Measurements from ENCODE around the gene ID3. TPM values are rescaled to one million over a fixed set of nuclear protein-coding genes. Genes with fewer than 3 reads are reported as not detected.

Gene ID3
- total and polyA plus RNA-seq, 7 experiments from 2014 or later, result 13.0 to 89.4 (median 28.3) TPM

GRCh38 chr1:23581219-23581618, 21.9 kb upstream of the ID3 start:
- no peaks in the 10 kb centered on the region for H3K27me3 ChIP-seq (ENCODE audit: control insufficient read depth in 2 of 2, insufficient read depth in 2 of 2, low read length in 2 of 2)
- no peak overlapping the region for H3K4me3 ChIP-seq (ENCODE audit: low read length)
- H3K4me1 Mint-ChIP-seq, result peaks cover 7 to 50% (median 38%) of the 10 kb centered on the region in 7 donors
- ChIA-PET CTCF (interaction anchor here (0.6 to 1.3 kb wide), 6 partner anchors 9 to 336 kb away, joined by 3 to 5 read pairs (median 4); no protein-coding TSS in a partner anchor), POLR2A (interaction anchor here (1.3 to 57.7 kb wide), 4 partner anchors 5 to 51 kb away, joined by 3 to 1267 read pairs (median 637); partner anchors contain the start of gene ID3)
- ATAC-seq (no peak), DNase-seq (no peak)
- H3K27ac ChIP-seq (ENCODE audit: low read depth, low read length), result no peak overlapping the region
- no peaks in the 10 kb centered on the region for H3K36me3 Mint-ChIP-seq
- intact Hi-C loops (cut with micrococcal nuclease), result no loop called here
- no peaks in the 10 kb centered on the region for H3K9me3 Mint-ChIP-seq
- H3K4me3 Mint-ChIP-seq, result no peak overlapping the region
- H3K27me3 Mint-ChIP-seq, result no peaks in the 10 kb centered on the region
- no peaks in the 10 kb centered on the region for H3K36me3 ChIP-seq (ENCODE audit: control insufficient read depth in 2 of 3, insufficient read depth in 3 of 3, low read length in 3 of 3)
- peaks cover 6 to 29% of the 10 kb centered on the region in 2 donors for H3K4me1 ChIP-seq (ENCODE audit: control insufficient read depth in 2 of 2, insufficient read depth in 2 of 2, low read length in 2 of 2)
- peak overlapping the region in 5 of 9 donors; percentile 44 to 76 (median 62) for H3K27ac Mint-ChIP-seq
- H3K9me3 ChIP-seq (ENCODE audit: control insufficient read depth in 2 of 3, low read length in 3 of 3), result no peaks in the 10 kb centered on the region

GRCh38 chr1:23578997-23579363, 19.7 kb upstream of the ID3 start:
- no peak for DNase-seq
- Histone ChIP-seq H3K27me3 (ENCODE audit: control insufficient read depth in 2 of 2, insufficient read depth in 2 of 2, low read length in 2 of 2) (no peaks in the 10 kb centered on the region), H3K4me1 (ENCODE audit: control insufficient read depth in 2 of 2, insufficient read depth in 2 of 2, low read length in 2 of 2) (peaks cover 6 to 29% of the 10 kb centered on the region in 2 donors), H3K27ac (ENCODE audit: low read depth, low read length) (no peak overlapping the region), H3K36me3 (ENCODE audit: control insufficient read depth in 2 of 3, insufficient read depth in 3 of 3, low read length in 3 of 3) (no peaks in the 10 kb centered on the region), H3K4me3 (ENCODE audit: low read length) (no peak overlapping the region), H3K9me3 (ENCODE audit: control insufficient read depth in 2 of 3, low read length in 3 of 3) (no peaks in the 10 kb centered on the region)
- peaks cover 0 to 3% (median 0%) of the 10 kb centered on the region in 11 donors for H3K9me3 Mint-ChIP-seq
- H3K4me3 Mint-ChIP-seq, result peak overlapping the region in 7 of 10 donors; percentile 8 to 61 (median 36)
- no peaks in the 10 kb centered on the region for H3K27me3 Mint-ChIP-seq
- ChIA-PET POLR2A (interaction anchor here (2.2 to 57.7 kb wide), 2 partner anchors 17 to 19 kb away, joined by 10 to 1267 read pairs; no protein-coding TSS in a partner anchor), CTCF (no interaction called here)
- H3K4me1 Mint-ChIP-seq, result peaks cover 12 to 63% (median 53%) of the 10 kb centered on the region in 7 donors
- H3K27ac Mint-ChIP-seq, result peak overlapping the region in 7 of 9 donors; percentile 8 to 85 (median 42)
- intact Hi-C loops (cut with micrococcal nuclease), result loop anchor here in 1 of 2 donors (2.0 kb wide), 1 partner anchor 22 kb away; no protein-coding TSS in a partner anchor
- no peaks in the 10 kb centered on the region for H3K36me3 Mint-ChIP-seq
- ATAC-seq, result no peak

GRCh38 chr1:23578311-23578996, 19.2 kb upstream of the ID3 start:
- peaks cover 0 to 3% (median 0%) of the 10 kb centered on the region in 11 donors for H3K9me3 Mint-ChIP-seq
- peak overlapping the region; percentile 59 for H3K27ac ChIP-seq (ENCODE audit: low read depth, low read length)
- H3K36me3 ChIP-seq (ENCODE audit: control insufficient read depth in 2 of 3, insufficient read depth in 3 of 3, low read length in 3 of 3), result no peaks in the 10 kb centered on the region
- H3K27me3 ChIP-seq (ENCODE audit: control insufficient read depth in 2 of 2, insufficient read depth in 2 of 2, low read length in 2 of 2), result no peaks in the 10 kb centered on the region
- H3K4me3 Mint-ChIP-seq, result peak overlapping the region; percentile 18 to 65 (median 52)
- ChIA-PET CTCF (interaction anchor here (1.2 to 1.8 kb wide), 3 partner anchors 14 to 36 kb away, joined by 3 to 5 read pairs (median 3); no protein-coding TSS in a partner anchor), POLR2A (interaction anchor here (2.0 to 57.7 kb wide), 4 partner anchors 17 to 41 kb away, joined by 10 to 1267 read pairs (median 40); partner anchors contain the start of gene ID3)
- H3K4me1 ChIP-seq (ENCODE audit: control insufficient read depth in 2 of 2, insufficient read depth in 2 of 2, low read length in 2 of 2), result peaks cover 6 to 29% of the 10 kb centered on the region in 2 donors
- H3K27me3 Mint-ChIP-seq, result no peaks in the 10 kb centered on the region
- H3K27ac Mint-ChIP-seq, result peak overlapping the region; percentile 22 to 88 (median 68)
- H3K4me3 ChIP-seq (ENCODE audit: low read length), result no peak overlapping the region
- ATAC-seq (no peak), DNase-seq (no peak)
- intact Hi-C loops (cut with micrococcal nuclease), result loop anchor here in 1 of 2 donors (2.0 kb wide), 1 partner anchor 22 kb away; no protein-coding TSS in a partner anchor
- H3K9me3 ChIP-seq (ENCODE audit: control insufficient read depth in 2 of 3, low read length in 3 of 3), result no peaks in the 10 kb centered on the region
- H3K4me1 Mint-ChIP-seq, result peaks cover 12 to 65% (median 53%) of the 10 kb centered on the region in 7 donors
- H3K36me3 Mint-ChIP-seq, result no peaks in the 10 kb centered on the region

- POLR2A ChIA-PET, result interaction anchor here (1.1 to 57.7 kb wide), 11 partner anchors 9 to 57 kb away, joined by 4 to 1267 read pairs (median 9); partner anchors contain the start of gene ID3
- H3K4me1 ChIP-seq (ENCODE audit: control insufficient read depth in 2 of 2, insufficient read depth in 2 of 2, low read length in 2 of 2), result peaks cover 6 to 29% of the 10 kb centered on the region in 2 donors
- peak overlapping the region; percentile 59 for H3K27ac ChIP-seq (ENCODE audit: low read depth, low read length)
These were observed 18.0 kb upstream of the ID3 start for GRCh38 chr1:23577056-23578004.

GRCh38 chr1:23576338-23577055, 17.2 kb upstream of the ID3 start:
- no peak for DNase-seq
- intact Hi-C loops (cut with micrococcal nuclease), result loop anchor here (1.0 to 2.0 kb wide), 3 partner anchors 8 to 18 kb away; partner anchors contain the start of gene ID3 (in 2 of the 2)
- Histone ChIP-seq H3K9me3 (ENCODE audit: control insufficient read depth in 2 of 3, low read length in 3 of 3) (no peaks in the 10 kb centered on the region), H3K4me3 (ENCODE audit: low read length) (no peak overlapping the region), H3K27me3 (ENCODE audit: control insufficient read depth in 2 of 2, insufficient read depth in 2 of 2, low read length in 2 of 2) (no peaks in the 10 kb centered on the region), H3K27ac (ENCODE audit: low read depth, low read length) (peak overlapping the region; percentile 59), H3K36me3 (ENCODE audit: control insufficient read depth in 2 of 3, insufficient read depth in 3 of 3, low read length in 3 of 3) (no peaks in the 10 kb centered on the region), H3K4me1 (ENCODE audit: control insufficient read depth in 2 of 2, insufficient read depth in 2 of 2, low read length in 2 of 2) (peaks cover 6 to 29% of the 10 kb centered on the region in 2 donors)
- CTCF ChIA-PET, result interaction anchor here (1.0 to 2.0 kb wide), 10 partner anchors 16 to 61 kb away, joined by 3 to 17 read pairs (median 5); no protein-coding TSS in a partner anchor
- H3K9me3 Mint-ChIP-seq, result peaks cover 0 to 3% (median 0%) of the 10 kb centered on the region in 11 donors
- peaks cover 12 to 67% (median 55%) of the 10 kb centered on the region in 7 donors for H3K4me1 Mint-ChIP-seq
- POLR2A ChIA-PET, result interaction anchor here (1.1 to 57.7 kb wide), 12 partner anchors 8 to 58 kb away, joined by 4 to 1267 read pairs (median 8); partner anchors contain the start of gene ID3
- H3K27me3 Mint-ChIP-seq, result peaks cover 0 to 3% (median 0%) of the 10 kb centered on the region in 5 donors
- ATAC-seq, result no peak
- peak overlapping the region in 4 of 10 donors; percentile 20 to 66 (median 31) for H3K4me3 Mint-ChIP-seq
- H3K27ac Mint-ChIP-seq, result peak overlapping the region; percentile 22 to 90 (median 83)
- no peaks in the 10 kb centered on the region for H3K36me3 Mint-ChIP-seq

More at GRCh38 chr1:23577056-23578004, 18.0 kb upstream of the ID3 start:
- peak overlapping the region; percentile 41 to 72 (median 62) for H3K4me3 Mint-ChIP-seq
- H3K27me3 ChIP-seq (ENCODE audit: control insufficient read depth in 2 of 2, insufficient read depth in 2 of 2, low read length in 2 of 2), result no peaks in the 10 kb centered on the region
- H3K4me3 ChIP-seq (ENCODE audit: low read length), result peak overlapping the region; percentile 25
- intact Hi-C loops (cut with micrococcal nuclease), result loop anchor here (2.0 kb wide), 3 partner anchors 13 to 23 kb away; partner anchors contain the start of gene ID3 (in 2 of the 2)
- no peaks in the 10 kb centered on the region for H3K36me3 Mint-ChIP-seq
- ATAC-seq (peak; percentile 79), DNase-seq (peak in 1 of 9 donors; percentile 50)
- peak overlapping the region; percentile 22 to 97 (median 84) for H3K27ac Mint-ChIP-seq
- peaks cover 12 to 67% (median 53%) of the 10 kb centered on the region in 7 donors for H3K4me1 Mint-ChIP-seq
- H3K27me3 Mint-ChIP-seq, result no peaks in the 10 kb centered on the region
- H3K9me3 ChIP-seq (ENCODE audit: control insufficient read depth in 2 of 3, low read length in 3 of 3), result no peaks in the 10 kb centered on the region
- H3K9me3 Mint-ChIP-seq, result peaks cover 0 to 3% (median 0%) of the 10 kb centered on the region in 11 donors
- no peaks in the 10 kb centered on the region for H3K36me3 ChIP-seq (ENCODE audit: control insufficient read depth in 2 of 3, insufficient read depth in 3 of 3, low read length in 3 of 3)
- CTCF ChIA-PET, result interaction anchor here (1.0 to 2.0 kb wide), 12 partner anchors 15 to 60 kb away, joined by 3 to 17 read pairs (median 4); no protein-coding TSS in a partner anchor

All from naive thymus-derived CD4-positive, alpha-beta T cell (primary cell).